ENCODE measurements around the gene COX6A1.
A peak's percentile ranks its signal among the peaks of the same experiment; 100 is the strongest.
"Not testable (repeated sequence)": the region's sequence is repeated elsewhere in the genome, so short reads cannot be mapped to it uniquely, and the experiment has no call there.

Gene COX6A1

GRCh38 chr12:120428597-120429229, 9.2 kb upstream of the COX6A1 start:
- no peak for DNase-seq

- no peak for DNase-seq
Measured at GRCh38 chr12:120429368-120429767, 8.5 kb upstream of the COX6A1 start.

- DNase-seq: no peak
Measured at GRCh38 chr12:120432772-120433525, 5.0 kb upstream of the COX6A1 start.

GRCh38 chr12:120438495-120439198, 734 bp downstream of the COX6A1 start:
- no peak for DNase-seq

- DNase-seq: peak; percentile 65
Measured at GRCh38 chr12:120439646-120440247, 1.8 kb downstream of the COX6A1 start.

- no peak for DNase-seq
Measured at GRCh38 chr12:120444676-120445075, 6.8 kb downstream of the COX6A1 start.

- DNase-seq: peak; percentile 88
Measured at GRCh38 chr12:120445911-120446843, 8.3 kb downstream of the COX6A1 start, which contains the start of the genes GATC and TRIAP1. Gene GATC, plus strand, starts transcription at chr12:120446444. Its CDS starts 37 bp downstream, at chr12:120446481. Gene TRIAP1, minus strand, starts transcription at chr12:120446384. Its CDS starts 12 bp downstream, at chr12:120446372.

GRCh38 chr12:120446844-120447178, 8.9 kb downstream of the COX6A1 start:
- not testable (repeated sequence) for DNase-seq

- no peak for DNase-seq
Measured at GRCh38 chr12:120447992-120448391, 10.1 kb downstream of the COX6A1 start.

GRCh38 chr12:120452524-120452923, 14.6 kb downstream of the COX6A1 start:
- not testable (repeated sequence) for DNase-seq

- DNase-seq: no peak
Measured at GRCh38 chr12:120453060-120453750, 15.3 kb downstream of the COX6A1 start.

GRCh38 chr12:120453977-120454376, 16.1 kb downstream of the COX6A1 start:
- DNase-seq: no peak

- DNase-seq: no peak
Measured at GRCh38 chr12:120455302-120455701, 17.4 kb downstream of the COX6A1 start.

GRCh38 chr12:120457133-120457532, 19.2 kb downstream of the COX6A1 start:
- DNase-seq: no peak

GRCh38 chr12:120460157-120460556, 22.2 kb downstream of the COX6A1 start:
- DNase-seq: no peak

- no peak for DNase-seq
Measured at GRCh38 chr12:120462099-120462640, 24.3 kb downstream of the COX6A1 start.

GRCh38 chr12:120463712-120464111, 25.8 kb downstream of the COX6A1 start:
- DNase-seq: no peak

- no peak for DNase-seq
Measured at GRCh38 chr12:120465756-120466155, 27.8 kb downstream of the COX6A1 start.

GRCh38 chr12:120466560-120467315, 28.8 kb downstream of the COX6A1 start:
- no peak for DNase-seq

GRCh38 chr12:120467439-120467838, 29.5 kb downstream of the COX6A1 start:
- no peak for DNase-seq

Data from activated T-cell treated with anti-CD3 and anti-CD28 coated beads for 4 hours (primary cell).